HCT116 (cell line): ENCODE results near the gene KATNAL2. TPM values are rescaled to one million over a fixed set of nuclear protein-coding genes. Genes with fewer than 3 reads are reported as not detected.

Experiments
- ATAC-seq: fragments of 200-7000 bp; cut with Tn5 transposase; 2 replicates; pipeline ENCODE4 v1.9.1; 2020; ENCODE audit warnings: mild to moderate bottlenecking, moderate library complexity
- BruUV-seq: library from RNA; stranded (reverse); fragments of 400-500 nt; replicated peaks from 2 replicates; lab custom pipeline; 2021; lab: Mats Ljungman, UMichigan
- CTCF ChIA-PET: fragments of 300-600 bp; sonication (Branson Sonifier 250); formaldehyde crosslinking; loops from one replicate; lab custom pipeline; 2021; ENCODE audit warnings: antibody characterized with exemption; lab: Charles Lee
- POLR2A ChIA-PET: fragments of 300-600, 350-600 bp; sonication (Branson Sonifier 250); formaldehyde crosslinking; loops from one replicate; lab custom pipeline; 2021; ENCODE audit warnings: antibody characterized with exemption; lab: Charles Lee
- RAD21 ChIA-PET, 2 experiments: fragments of 300-600 bp; sonication (Branson Sonifier 250); formaldehyde crosslinking; loops; one replicate each; lab custom pipeline; 2023; ENCODE audit warnings: low total read pairs in 2 of 2; ENCODE audit not compliant: uncharacterized antibody in 2 of 2, unreplicated experiment in 2 of 2, low non-redundant PET in 1 of 2; lab: Charles Lee
- DNase-seq: peaks from one replicate; pipeline ENCODE4 v3.0.0-alpha.2; 2010; ENCODE audit warnings: low read depth, low spot score
- H2AFZ ChIP-seq: fragments of 200-600 bp; shearing (Covaris generic), sonication (generic); 2 replicates; pipeline ENCODE4 v1.6.1; 2017; ENCODE audit warnings: low read depth, mixed run types, mixed read lengths, antibody characterized with exemption, low read length; ENCODE audit not compliant: poor library complexity, severe bottlenecking
- H3K27ac ChIP-seq: 2 replicates; pipeline ENCODE4 v1.5.1; 2012; ENCODE audit warnings: low read depth, low read length
- H3K27me3 ChIP-seq: fragments of 200-600 bp; sonication (generic); 2 replicates; pipeline ENCODE4 v1.6.1; 2016; ENCODE audit warnings: mixed run types, low read length, mixed read lengths; ENCODE audit not compliant: insufficient read depth
- H3K36me3 ChIP-seq, 2 experiments: fragments of 200-500 bp in 1 of 2; fragments of 200-600 bp in 1 of 2; sonication (Bioruptor generic) in 1 of 2; sonication (generic) in 1 of 2; 2 replicates each; pipeline versions ENCODE4 v1.5.1 to v1.6.1; 2014 to 2016; ENCODE audit warnings: low read length in 2 of 2, inconsistent platforms in 1 of 2, mixed read lengths in 1 of 2, mixed run types in 1 of 2; ENCODE audit not compliant: insufficient read depth in 2 of 2, control insufficient read depth in 1 of 2
- H3K4me1 ChIP-seq, 2 experiments: fragments of 200-600 bp in 1 of 2; sonication (generic) in 1 of 2; 2 replicates each; pipeline versions ENCODE4 v1.5.1 to v1.6.1; 2012 to 2017; ENCODE audit warnings: low read length in 2 of 2, inconsistent platforms in 1 of 2, mild to moderate bottlenecking in 1 of 2, mixed read lengths in 1 of 2, mixed run types in 1 of 2, moderate library complexity in 1 of 2; ENCODE audit not compliant: insufficient read depth in 2 of 2, control insufficient read depth in 1 of 2
- H3K4me2 ChIP-seq: fragments of 200-600 bp; sonication (generic); 2 replicates; pipeline ENCODE4 v1.6.1; 2017; ENCODE audit warnings: mixed run types, low read length, mixed read lengths
- H3K4me3 ChIP-seq, 2 experiments: fragments of 200-600 bp in 1 of 2; sonication (generic) in 1 of 2; replicated peaks in 1 of 2; 2 replicates each; pipeline ENCODE4 v1.5.1; 2011 to 2016; ENCODE audit warnings: low read length in 2 of 2, control low read depth in 1 of 2, low read depth in 1 of 2, mild to moderate bottlenecking in 1 of 2, mixed read lengths in 1 of 2, mixed run types in 1 of 2
- H3K79me2 ChIP-seq: fragments of 200-600 bp; sonication (generic); 2 replicates; pipeline ENCODE4 v1.6.1; 2017; ENCODE audit warnings: mild to moderate bottlenecking, mixed run types, low read length, moderate library complexity, mixed read lengths; ENCODE audit not compliant: insufficient read depth
- H3K9ac ChIP-seq: fragments of 200-600 bp; sonication (generic); 2 replicates; pipeline ENCODE4 v1.6.1; 2016; ENCODE audit warnings: low read length, mixed read lengths
- H3K9me2 ChIP-seq: fragments of 200-600 bp; sonication (generic), shearing (Covaris generic); 2 replicates; pipeline ENCODE4 v1.6.1; 2017; ENCODE audit warnings: mixed run types, mild to moderate bottlenecking, moderate library complexity; ENCODE audit not compliant: insufficient read depth
- H3K9me3 ChIP-seq, 2 experiments: fragments of 200-500 bp in 1 of 2; fragments of 200-600 bp in 1 of 2; sonication (Bioruptor generic) in 1 of 2; sonication (generic) in 1 of 2; 2 replicates each; pipeline ENCODE4 v1.6.1; 2014 to 2017; ENCODE audit warnings: low read length in 2 of 2, mixed read lengths in 2 of 2, inconsistent platforms in 1 of 2, low read depth in 1 of 2, mild to moderate bottlenecking in 1 of 2, mixed run types in 1 of 2, moderate library complexity in 1 of 2; ENCODE audit not compliant: control insufficient read depth in 1 of 2, insufficient read depth in 1 of 2
- H4K20me1 ChIP-seq: fragments of 200-600 bp; sonication (generic), shearing (Covaris generic); 2 replicates; pipeline ENCODE4 v1.6.1; 2017; ENCODE audit warnings: mixed run types, mild to moderate bottlenecking, moderate library complexity; ENCODE audit not compliant: insufficient read depth
- CEBPB ChIP-seq: IDR thresholded peaks from 2 replicates; pipeline ENCODE4 v1.6.1; 2012; ENCODE audit warnings: low read depth
- EGR1 ChIP-seq: IDR thresholded peaks from 2 replicates; pipeline ENCODE4 v1.6.1; 2012; ENCODE audit warnings: low read depth
- ELF1 ChIP-seq: IDR thresholded peaks from 2 replicates; pipeline ENCODE4 v1.6.1; 2012; ENCODE audit warnings: low read depth, borderline replicate concordance
- JUND ChIP-seq: IDR thresholded peaks from 2 replicates; pipeline ENCODE4 v1.6.1; 2012
- RAD21 ChIP-seq: IDR thresholded peaks from 2 replicates; pipeline ENCODE4 v1.6.1; 2012; ENCODE audit warnings: low read depth, mild to moderate bottlenecking
- SIN3A ChIP-seq: IDR thresholded peaks from 2 replicates; pipeline ENCODE4 v1.6.1; 2012; ENCODE audit warnings: low read depth
- SP1 ChIP-seq: IDR thresholded peaks from 2 replicates; pipeline ENCODE4 v1.6.1; 2012; ENCODE audit warnings: low read depth
- ZNF274 ChIP-seq: fragments of 200-500 bp; sonication (Bioruptor generic); IDR thresholded peaks from 2 replicates; pipeline ENCODE4 v1.6.1; 2014; ENCODE audit warnings: mild to moderate bottlenecking, low read depth, low read length, inconsistent platforms
- intact Hi-C: fragments of 100-400 bp; cut with micrococcal nuclease; formaldehyde crosslinking; loops from 2 replicates; pipeline ENCODE4 v1.10.0; 2022
- total RNA-seq: library from RNA; stranded (reverse); gene quantifications from one replicate; pipeline ENCODE4 v1.2.1, GENCODE V29; 2021; ENCODE audit not compliant: unreplicated experiment
- TF ChIP-seq, protein P1 (sequence below), 3 experiments: fragments of 200-600 bp in 1 of 3; sonication (generic) in 1 of 3; IDR thresholded peaks in 2 of 3; conservative IDR thresholded peaks in 1 of 3; 2 replicates each; pipeline ENCODE4 v1.5.1; 2012 to 2017; ENCODE audit warnings: low read depth in 2 of 3, low read length in 2 of 3, antibody characterized with exemption in 1 of 3, borderline replicate concordance in 1 of 3, control low read depth in 1 of 3, mild to moderate bottlenecking in 1 of 3, mixed read lengths in 1 of 3, mixed run types in 1 of 3, moderate library complexity in 1 of 3; ENCODE audit not compliant: insufficient read depth in 1 of 3
- TF ChIP-seq, protein P2 (sequence below): IDR thresholded peaks from 2 replicates; pipeline ENCODE4 v1.6.1; 2011; ENCODE audit warnings: mild to moderate bottlenecking, low read length, moderate library complexity; ENCODE audit not compliant: insufficient replicate concordance; ENCODE audit errors: extremely low read depth

The KATNAL2 gene
- total RNA-seq, 1 experiment from 2014 or later, result 2.0 TPM

DNA sequence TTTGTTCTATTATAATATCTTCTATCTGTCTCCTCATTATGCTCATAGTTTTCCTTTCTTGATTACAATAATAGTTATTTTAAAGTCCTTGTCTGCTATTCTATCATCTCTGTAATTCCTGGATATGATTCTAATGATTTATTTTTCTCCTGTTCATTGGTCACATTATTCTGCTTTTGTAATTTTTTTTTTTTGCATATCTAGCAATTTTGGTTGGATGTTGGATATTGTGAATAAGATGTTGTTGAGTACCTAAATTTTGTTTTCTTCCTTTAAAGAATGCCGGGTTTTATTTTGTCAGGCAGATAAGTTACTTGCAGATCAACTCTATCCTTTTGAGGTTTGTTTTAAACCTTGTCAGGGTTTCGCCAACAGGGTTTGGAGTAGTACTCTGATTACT is 25.2 kb downstream of the KATNAL2 start:
- Histone ChIP-seq H3K9ac (no peak overlapping the region), H3K4me2 (no peak overlapping the region), H2AFZ (no peak overlapping the region), H3K27me3 (no peaks in the 10 kb centered on the region), H3K36me3 (no peaks in the 10 kb centered on the region), H4K20me1 (no peaks in the 10 kb centered on the region), H3K9me3 (no peaks in the 10 kb centered on the region), H3K4me1 (peaks cover 0 to 9% of the 10 kb centered on the region in 2 experiments; a peak in 3 of 4 replicates), H3K4me3 (no peak overlapping the region), H3K79me2 (no peaks in the 10 kb centered on the region), H3K9me2 (0 out of 2 replicates have a peak, but pooled peaks cover 3% of the 10 kb centered on the region), H3K27ac (no peak overlapping the region)
- BruUV-seq, result no TSS peak
- intact Hi-C loops, result no loop called here
- DNase-seq, result no peak
- CTCF ChIA-PET, result no interaction called here
- RAD21 ChIA-PET, result no interaction called here
- POLR2A ChIA-PET, result no interaction called here
- no peak for ATAC-seq
- TF ChIP-seq SP1 (no peak), EGR1 (no peak), RAD21 (no peak), JUND (no peak), SIN3A (no peak), ELF1 (no peak), ZNF274 (no peak), CEBPB (no peak)
- TF ChIP-seq, protein P1, sequence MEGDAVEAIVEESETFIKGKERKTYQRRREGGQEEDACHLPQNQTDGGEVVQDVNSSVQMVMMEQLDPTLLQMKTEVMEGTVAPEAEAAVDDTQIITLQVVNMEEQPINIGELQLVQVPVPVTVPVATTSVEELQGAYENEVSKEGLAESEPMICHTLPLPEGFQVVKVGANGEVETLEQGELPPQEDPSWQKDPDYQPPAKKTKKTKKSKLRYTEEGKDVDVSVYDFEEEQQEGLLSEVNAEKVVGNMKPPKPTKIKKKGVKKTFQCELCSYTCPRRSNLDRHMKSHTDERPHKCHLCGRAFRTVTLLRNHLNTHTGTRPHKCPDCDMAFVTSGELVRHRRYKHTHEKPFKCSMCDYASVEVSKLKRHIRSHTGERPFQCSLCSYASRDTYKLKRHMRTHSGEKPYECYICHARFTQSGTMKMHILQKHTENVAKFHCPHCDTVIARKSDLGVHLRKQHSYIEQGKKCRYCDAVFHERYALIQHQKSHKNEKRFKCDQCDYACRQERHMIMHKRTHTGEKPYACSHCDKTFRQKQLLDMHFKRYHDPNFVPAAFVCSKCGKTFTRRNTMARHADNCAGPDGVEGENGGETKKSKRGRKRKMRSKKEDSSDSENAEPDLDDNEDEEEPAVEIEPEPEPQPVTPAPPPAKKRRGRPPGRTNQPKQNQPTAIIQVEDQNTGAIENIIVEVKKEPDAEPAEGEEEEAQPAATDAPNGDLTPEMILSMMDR (IDR thresholded peaks at IDR 0.05 in 2 of 3, conservative IDR thresholded peaks at IDR 0.05 in 1 of 3; ENCODE audit: borderline replicate concordance in 1 of 3, insufficient read depth in 1 of 3, low read depth in 2 of 3, low read length in 2 of 3), result no peak
- TF ChIP-seq, protein P2, sequence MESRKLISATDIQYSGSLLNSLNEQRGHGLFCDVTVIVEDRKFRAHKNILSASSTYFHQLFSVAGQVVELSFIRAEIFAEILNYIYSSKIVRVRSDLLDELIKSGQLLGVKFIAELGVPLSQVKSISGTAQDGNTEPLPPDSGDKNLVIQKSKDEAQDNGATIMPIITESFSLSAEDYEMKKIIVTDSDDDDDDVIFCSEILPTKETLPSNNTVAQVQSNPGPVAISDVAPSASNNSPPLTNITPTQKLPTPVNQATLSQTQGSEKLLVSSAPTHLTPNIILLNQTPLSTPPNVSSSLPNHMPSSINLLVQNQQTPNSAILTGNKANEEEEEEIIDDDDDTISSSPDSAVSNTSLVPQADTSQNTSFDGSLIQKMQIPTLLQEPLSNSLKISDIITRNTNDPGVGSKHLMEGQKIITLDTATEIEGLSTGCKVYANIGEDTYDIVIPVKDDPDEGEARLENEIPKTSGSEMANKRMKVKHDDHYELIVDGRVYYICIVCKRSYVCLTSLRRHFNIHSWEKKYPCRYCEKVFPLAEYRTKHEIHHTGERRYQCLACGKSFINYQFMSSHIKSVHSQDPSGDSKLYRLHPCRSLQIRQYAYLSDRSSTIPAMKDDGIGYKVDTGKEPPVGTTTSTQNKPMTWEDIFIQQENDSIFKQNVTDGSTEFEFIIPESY, result no peak
- TF ChIP-seq, all 23 proteins: peak for 0
